GM12891 (cell line): Measurements from ENCODE around the gene ZAP70.

Experiments used
- POLR2A ChIP-seq: IDR thresholded peaks from 2 replicates; pipeline ENCODE4 v1.6.1; 2011; ENCODE audit warnings: low read depth, low read length, control low read depth
- TAF1 ChIP-seq: IDR thresholded peaks from 2 replicates; pipeline ENCODE4 v1.6.1; 2011; ENCODE audit warnings: low read depth, low read length, control low read depth

DNA sequence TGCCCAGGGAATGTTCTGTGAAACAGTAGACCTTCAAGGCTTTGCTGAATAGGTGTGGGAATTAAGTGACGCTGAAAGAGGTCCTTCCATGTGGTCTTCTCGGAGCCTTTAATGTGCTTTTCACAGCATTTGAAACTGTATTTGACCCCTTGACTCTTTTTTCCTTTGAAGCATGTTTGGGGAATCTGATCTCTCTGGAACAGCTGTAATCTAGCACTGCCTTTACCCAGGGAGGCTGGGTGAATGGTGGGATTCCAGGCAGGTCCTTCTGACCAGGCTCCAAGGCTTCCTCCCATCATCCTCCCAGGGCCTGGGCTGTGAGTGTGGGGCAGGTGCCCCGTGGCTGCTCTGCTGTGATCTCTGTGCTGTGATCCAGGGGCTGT lies 4.2 kb downstream of the ZAP70 start:
- TF ChIP-seq POLR2A: no peak
- no peak for TF ChIP-seq TAF1
